ENCODE measurements around the gene AKR1B15.

GRCh38 chr7:134562136-134562535 is 13.2 kb downstream of the AKR1B15 start:
- no peak for TF ChIP-seq POLR2AphosphoS5 (IDR thresholded peaks at IDR 0.05; ENCODE audit: borderline replicate concordance, low read depth, low read length)
- no peak for TF ChIP-seq EZH2 (IDR thresholded peaks at IDR 0.05)

All from SK-N-MC (cell line).